Endothelial cell of hepatic sinusoid (primary cell): ENCODE measurements around the gene FILIP1.

ENCODE experiments used
- in situ Hi-C: cut with HindIII; loops from 2 replicates; pipeline ENCODE4 v1.10.0; 2017; ENCODE audit warnings: low sequenced_read_pairs

FILIP1 gene

DNA sequence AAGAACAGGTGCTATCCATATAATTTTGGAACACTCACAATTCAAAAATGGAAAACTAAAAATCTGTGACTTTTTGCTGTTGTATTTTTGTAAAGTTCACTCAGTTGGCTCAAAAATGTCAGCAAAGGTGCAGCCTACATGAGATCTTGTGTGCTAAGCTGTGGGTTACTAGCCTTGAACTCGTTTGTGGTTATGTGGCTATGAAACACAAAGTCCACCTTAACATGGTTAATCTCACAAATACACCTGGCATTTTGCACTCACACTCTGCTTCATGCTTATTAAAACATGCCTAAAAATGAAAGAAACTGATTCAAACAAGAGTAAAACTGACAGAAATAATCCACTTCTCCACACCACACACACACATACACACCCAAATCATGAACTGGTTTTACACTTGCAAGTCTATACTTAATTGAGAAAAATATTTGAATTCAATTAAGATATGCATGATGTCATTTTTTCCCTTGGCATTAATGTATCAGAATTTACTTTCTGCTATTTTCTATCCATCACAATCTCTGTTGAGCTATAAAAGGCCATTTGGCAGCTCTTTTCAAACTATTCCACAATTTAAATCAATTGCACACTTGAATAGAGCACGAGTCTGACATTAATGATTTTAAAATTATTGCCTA lies 186.1 kb downstream of the FILIP1 start:
- in situ Hi-C loops, result no loop called here

DNA sequence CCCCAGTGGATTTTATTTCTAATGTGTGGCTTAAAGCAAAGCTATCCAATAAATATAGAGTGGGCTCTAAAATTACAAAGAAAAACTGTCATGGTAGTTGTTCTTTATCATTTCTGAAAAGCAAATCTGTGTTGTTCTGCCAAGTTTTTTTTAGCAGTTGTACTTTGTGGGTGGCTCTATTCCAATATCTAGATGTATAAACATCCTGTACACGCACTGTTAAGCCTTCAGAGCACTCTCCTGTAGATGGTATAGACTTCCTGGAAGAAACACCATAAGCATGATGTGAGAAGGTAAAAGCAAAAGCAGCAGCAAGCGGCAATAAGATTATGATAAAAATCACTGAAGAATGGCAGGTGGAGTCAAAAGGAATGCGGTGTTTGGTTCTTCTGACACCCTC lies 187.5 kb downstream of the FILIP1 start:
- in situ Hi-C loops, result no loop called here

DNA sequence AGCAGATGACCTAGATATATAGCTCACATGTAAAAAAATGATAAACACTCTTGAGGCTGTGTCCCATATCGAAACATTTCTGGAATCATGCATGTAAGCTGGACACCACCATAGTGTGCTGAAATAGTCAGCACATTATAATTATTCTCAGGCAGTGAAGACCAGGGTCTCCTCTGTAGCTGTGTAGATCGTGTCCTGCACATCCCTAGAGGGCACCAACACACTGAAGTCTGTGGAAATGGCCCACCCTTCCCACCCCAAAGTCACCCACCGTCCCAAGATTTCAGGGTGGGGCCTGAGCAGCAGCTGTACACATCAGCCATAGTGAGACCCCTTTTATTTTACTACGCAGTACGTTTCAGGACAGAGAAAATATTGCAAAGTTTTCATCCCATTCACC lies 188.0 kb downstream of the FILIP1 start:
- in situ Hi-C loops, result no loop called here

GRCh38 chr6:75302280-75302679 lies 191.3 kb downstream of the FILIP1 start:
- in situ Hi-C loops, result no loop called here

- in situ Hi-C loops, result no loop called here
These were observed 192.1 kb downstream of the FILIP1 start for GRCh38 chr6:75301537-75301936.

DNA sequence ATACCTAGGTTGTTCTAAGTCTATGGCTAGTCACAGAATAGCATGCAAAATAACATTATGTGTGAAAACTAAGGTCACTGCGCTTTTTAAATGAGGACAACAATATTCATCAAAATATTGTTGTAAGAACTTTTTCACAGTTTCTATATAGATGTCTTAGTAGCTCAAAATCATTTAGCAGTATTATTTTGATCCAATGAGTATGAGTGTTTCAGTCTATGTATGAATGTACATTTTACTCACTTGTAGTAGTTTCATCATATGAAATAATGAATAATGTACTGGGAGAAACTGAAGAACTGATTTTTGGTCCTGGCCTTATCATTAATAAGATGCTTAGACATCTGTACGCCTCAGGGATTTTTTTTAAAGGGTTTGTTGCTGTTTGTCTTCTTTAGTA lies 192.5 kb downstream of the FILIP1 start:
- in situ Hi-C loops, result no loop called here

GRCh38 chr6:75300531-75300855 lies 193.1 kb downstream of the FILIP1 start:
- in situ Hi-C loops, result no loop called here

DNA sequence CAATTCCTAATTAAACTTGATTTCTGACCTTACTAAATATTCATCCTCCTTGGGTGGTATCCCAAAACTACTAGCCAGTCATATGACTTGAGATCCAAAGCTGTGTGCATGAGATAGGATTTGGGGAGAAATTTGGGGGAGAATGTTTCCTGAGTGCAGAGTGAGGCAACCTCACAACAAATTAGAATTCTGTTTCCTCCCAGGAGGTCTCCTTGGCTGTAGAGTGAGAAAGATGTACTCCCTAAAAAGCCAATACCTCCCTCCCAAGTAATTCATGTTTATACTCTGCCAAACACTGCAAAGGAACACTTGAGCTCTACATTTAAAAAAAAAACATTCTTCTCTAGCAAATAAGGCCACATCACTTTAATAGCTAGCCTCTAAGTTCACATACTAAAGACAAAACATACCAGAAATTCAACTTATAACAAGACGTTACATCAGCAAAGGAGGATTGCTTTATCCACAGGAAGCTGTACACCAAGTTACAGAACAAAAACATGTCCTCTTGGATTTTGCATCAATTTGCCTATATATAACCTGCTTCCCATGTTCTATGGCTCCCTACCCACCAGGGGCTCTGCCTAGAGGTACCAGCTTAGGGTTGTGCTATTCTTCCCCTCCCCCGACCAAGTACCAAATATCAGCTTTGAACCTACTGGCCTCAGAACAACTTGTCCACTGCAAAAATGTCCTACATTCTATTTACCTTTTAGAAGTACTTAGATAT lies 193.6 kb downstream of the FILIP1 start:
- in situ Hi-C loops, result no loop called here

- in situ Hi-C loops, result no loop called here
These were observed 196.5 kb downstream of the FILIP1 start for GRCh38 chr6:75296811-75297779.

DNA sequence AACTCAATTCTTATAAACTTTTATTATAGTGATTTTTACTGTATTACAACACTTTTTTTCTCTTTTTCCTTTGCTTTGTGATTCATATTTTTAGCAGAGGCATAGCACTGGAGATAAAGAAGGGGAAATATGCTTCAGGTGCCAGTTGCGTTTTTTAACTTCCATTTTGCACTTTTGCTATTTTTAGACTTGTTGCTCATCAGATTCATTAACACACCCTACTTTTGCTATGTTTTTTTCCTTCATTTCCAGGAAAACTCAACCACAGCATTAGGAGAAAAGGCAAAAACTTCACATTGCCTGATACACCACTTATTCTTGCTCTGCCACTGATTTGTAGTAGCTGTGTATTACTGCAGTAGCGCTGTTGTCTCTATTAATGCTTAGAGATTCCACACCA lies 201.0 kb downstream of the FILIP1 start:
- in situ Hi-C loops, result no loop called here

DNA sequence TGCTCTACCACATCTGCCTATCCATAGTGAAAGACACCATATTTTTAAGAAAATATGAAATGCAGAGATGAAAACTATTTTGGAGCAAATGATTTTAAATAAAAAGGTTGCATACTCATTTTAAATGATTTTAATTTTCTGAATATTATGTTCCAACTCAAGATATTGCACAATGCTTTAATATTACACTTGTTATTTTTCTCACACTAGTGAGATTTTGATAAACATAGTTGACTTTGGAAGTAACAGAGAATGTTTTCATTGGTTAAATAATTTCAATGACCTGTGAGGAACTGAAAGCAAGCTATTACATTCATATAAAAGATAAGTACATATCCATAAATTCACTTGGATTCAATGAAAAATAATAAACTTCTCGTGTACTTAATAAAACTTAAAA lies 201.9 kb downstream of the FILIP1 start:
- in situ Hi-C loops, result no loop called here

GRCh38 chr6:75291331-75291730 lies 202.3 kb downstream of the FILIP1 start:
- in situ Hi-C loops, result no loop called here

DNA sequence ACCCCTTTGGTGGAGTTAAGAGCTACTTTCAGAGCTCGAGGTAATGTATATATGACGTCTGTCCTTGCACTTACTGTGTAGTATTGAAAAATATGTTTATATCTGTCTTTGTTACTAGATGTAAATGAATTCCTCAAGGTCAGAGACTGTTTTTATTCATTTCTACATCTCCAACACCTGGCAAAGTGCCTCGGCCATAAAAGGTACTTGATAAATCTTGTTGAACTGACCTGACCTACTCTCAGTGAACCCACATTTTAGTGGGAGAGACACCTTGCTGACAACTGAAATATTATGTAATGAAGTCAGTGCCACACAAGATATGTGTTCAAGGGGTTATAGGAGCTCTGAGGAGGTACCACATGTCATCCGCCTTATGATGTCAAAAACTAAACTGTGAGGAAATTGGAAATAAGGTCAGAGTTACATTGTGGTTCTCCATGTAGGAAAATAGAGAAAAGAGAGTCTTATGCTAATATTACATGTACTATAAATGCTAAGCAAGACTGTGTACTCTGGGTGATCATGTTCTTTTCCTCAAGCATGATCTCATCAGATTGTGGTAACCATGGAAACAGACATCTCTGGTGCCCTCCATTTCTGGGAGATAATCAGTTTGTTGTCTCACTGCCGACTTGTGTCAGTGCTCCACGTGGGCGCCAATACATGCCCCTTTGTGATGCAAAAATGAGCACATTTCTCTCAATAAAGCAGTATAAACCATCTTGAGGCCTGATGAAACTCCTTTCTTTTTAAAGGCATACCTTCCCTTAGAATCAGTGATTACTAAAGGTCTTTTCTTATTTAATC lies 203.3 kb downstream of the FILIP1 start:
- in situ Hi-C loops, result no loop called here

GRCh38 chr6:75288023-75288422 lies 205.6 kb downstream of the FILIP1 start:
- in situ Hi-C loops, result no loop called here

- in situ Hi-C loops, result no loop called here
These were observed 206.2 kb downstream of the FILIP1 start for GRCh38 chr6:75287424-75287823.

- in situ Hi-C loops, result no loop called here
These were observed 206.6 kb downstream of the FILIP1 start for GRCh38 chr6:75286955-75287354.

GRCh38 chr6:75285283-75285639 lies 208.3 kb downstream of the FILIP1 start:
- in situ Hi-C loops, result no loop called here

DNA sequence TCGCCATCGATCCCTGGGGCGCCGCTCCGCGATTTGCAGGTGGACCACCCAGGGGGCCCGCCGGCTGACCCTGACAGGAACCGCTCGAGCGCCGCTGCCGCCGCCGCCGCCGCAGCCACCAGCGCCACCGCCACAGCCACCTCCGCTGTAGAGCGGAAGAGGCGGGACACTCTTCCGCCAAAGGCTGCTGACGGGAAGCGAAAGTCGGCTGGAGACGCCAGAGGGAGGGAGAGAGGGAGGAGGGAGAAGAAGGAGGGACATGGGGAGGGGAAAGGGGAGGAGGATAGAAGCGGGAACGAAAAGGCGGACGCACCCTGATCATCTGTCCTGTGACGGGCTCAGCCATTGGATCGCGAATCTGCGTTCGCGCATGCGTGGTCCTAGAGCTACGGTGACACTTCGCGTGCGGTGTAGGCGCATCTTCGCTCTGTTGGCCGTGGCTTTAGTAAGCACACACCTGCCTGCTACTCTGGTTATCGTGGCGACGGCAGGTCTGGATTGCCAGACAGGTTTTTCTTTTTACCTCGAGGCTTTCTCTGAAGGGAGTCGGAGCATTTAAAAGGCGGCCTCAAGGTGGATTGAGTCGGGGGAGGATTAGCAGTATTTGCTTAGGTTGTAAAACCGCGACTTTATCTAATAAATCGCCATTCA lies 208.8 kb downstream of the FILIP1 start, which contains the start of gene TMEM30A:
Gene TMEM30A (minus strand): TSS at position 161 of the 651 bp plus-strand sequence. CDS start 154 bp downstream, at position 7.
- in situ Hi-C loops, result no loop called here

DNA sequence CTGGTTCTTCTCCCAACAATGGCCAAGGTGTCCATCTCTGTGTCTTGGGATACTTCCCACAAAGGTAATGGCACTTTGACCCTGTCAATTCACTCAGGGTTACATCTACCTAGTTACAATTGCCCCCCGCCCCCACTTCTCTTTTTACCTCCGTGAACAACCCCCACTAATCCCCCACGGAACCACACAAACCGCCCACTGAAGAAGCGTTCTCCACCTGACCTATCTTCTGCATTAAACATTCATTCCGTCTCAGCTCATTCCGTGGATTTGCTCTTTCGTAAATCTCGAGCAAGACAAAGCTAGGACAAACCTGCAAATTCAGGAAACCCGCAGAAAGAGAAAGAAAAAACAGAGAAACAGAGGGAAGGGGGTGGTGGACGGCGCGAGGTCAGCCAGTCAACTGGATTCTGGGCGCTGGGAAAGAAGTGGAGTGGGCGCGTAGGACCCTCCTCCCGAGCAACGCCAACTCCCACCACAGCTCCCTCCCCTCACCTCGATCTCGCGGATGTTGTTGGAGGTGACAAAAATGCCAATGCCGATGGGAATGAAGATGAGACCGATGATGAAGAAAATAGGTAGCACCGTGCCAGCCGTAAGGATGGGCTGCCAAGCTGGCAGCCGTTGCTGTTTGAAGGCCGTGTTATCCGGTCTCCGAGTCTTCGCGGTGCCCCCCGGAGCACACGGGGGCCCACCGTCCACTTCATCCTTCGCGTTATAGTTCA lies 209.5 kb downstream of the FILIP1 start:
- in situ Hi-C loops, result no loop called here

GRCh38 chr6:75282706-75283105 lies 210.9 kb downstream of the FILIP1 start:
- in situ Hi-C loops, result no loop called here
